Neuron (in vitro differentiated cells): ENCODE results near the gene TRPC3.

ENCODE experiments used
- H2AFZ ChIP-seq: one replicate; pipeline ENCODE4 v1.6.1; 2013; ENCODE audit warnings: low read depth, mild to moderate bottlenecking, inconsistent platforms, low read length, moderate library complexity
- H3K27me3 ChIP-seq: one replicate; pipeline ENCODE4 v1.6.1; 2013; ENCODE audit warnings: low read length; ENCODE audit not compliant: insufficient read depth
- H3K36me3 ChIP-seq: one replicate; pipeline ENCODE4 v1.6.1; 2013; ENCODE audit warnings: low read length; ENCODE audit not compliant: insufficient read depth
- H3K4me1 ChIP-seq: one replicate; pipeline ENCODE4 v1.6.1; 2013; ENCODE audit warnings: low read length; ENCODE audit not compliant: insufficient read depth
- H3K4me3 ChIP-seq: 2 replicates; pipeline ENCODE4 v1.5.1; 2013; ENCODE audit warnings: mild to moderate bottlenecking, low read length, moderate library complexity
- H3K9me3 ChIP-seq: one replicate; pipeline ENCODE4 v1.6.1; 2013; ENCODE audit warnings: low read length

Gene TRPC3

GRCh38 chr4:121838136-121838535 is 113.7 kb downstream of the TRPC3 start:
- H3K36me3 ChIP-seq: peaks cover 29% of the 10 kb centered on the region
- no peak overlapping the region for H2AFZ ChIP-seq
- H3K4me3 ChIP-seq: no peak overlapping the region
- no peaks in the 10 kb centered on the region for H3K9me3 ChIP-seq
- H3K27me3 ChIP-seq: no peaks in the 10 kb centered on the region
- no peaks in the 10 kb centered on the region for H3K4me1 ChIP-seq

GRCh38 chr4:121829511-121829910 is 122.3 kb downstream of the TRPC3 start:
- Histone ChIP-seq H3K4me1 (no peaks in the 10 kb centered on the region), H3K36me3 (peaks cover 42% of the 10 kb centered on the region), H3K27me3 (no peaks in the 10 kb centered on the region), H3K9me3 (no peaks in the 10 kb centered on the region), H3K4me3 (no peak overlapping the region), H2AFZ (no peak overlapping the region)
